NCI-H1105 treated with DMSO at 0.1 percent for 48 hours (cell line): Measurements from ENCODE around the gene RASA2.

ENCODE experiments used
- DNase-seq: peaks from one replicate; lab custom pipeline; 2025; lab: John Stamatoyannopoulos, UW

RASA2 gene

GRCh38 chr3:141646760-141647561 is 160.1 kb downstream of the RASA2 start:
- peak; percentile 48 for DNase-seq

GRCh38 chr3:141647562-141647915 is 160.7 kb downstream of the RASA2 start:
- DNase-seq: no peak

- no peak for DNase-seq
Observed at GRCh38 chr3:141648055-141648910, 161.5 kb downstream of the RASA2 start.

- DNase-seq: no peak
Observed at GRCh38 chr3:141649871-141650270, 163.0 kb downstream of the RASA2 start.

GRCh38 chr3:141650783-141651182 is 164.0 kb downstream of the RASA2 start:
- DNase-seq: no peak

- no peak for DNase-seq
Observed at GRCh38 chr3:141651409-141651808, 164.6 kb downstream of the RASA2 start.

- DNase-seq: no peak
Observed at GRCh38 chr3:141652349-141652748, 165.5 kb downstream of the RASA2 start.

GRCh38 chr3:141653847-141654246 is 167.0 kb downstream of the RASA2 start:
- DNase-seq: no peak

- DNase-seq: no peak
Observed at GRCh38 chr3:141655801-141656200, 169.0 kb downstream of the RASA2 start.

- DNase-seq: no peak
Observed at GRCh38 chr3:141656771-141657170, 169.9 kb downstream of the RASA2 start.

- DNase-seq: no peak
Observed at GRCh38 chr3:141657516-141657915, 170.7 kb downstream of the RASA2 start.

- peak; percentile 79 for DNase-seq
Observed at GRCh38 chr3:141659821-141660613, 173.2 kb downstream of the RASA2 start.

- DNase-seq: no peak
Observed at GRCh38 chr3:141660614-141660947, 173.8 kb downstream of the RASA2 start.

GRCh38 chr3:141661229-141662196 is 174.7 kb downstream of the RASA2 start:
- no peak for DNase-seq

GRCh38 chr3:141663993-141664392 is 177.2 kb downstream of the RASA2 start:
- no peak for DNase-seq
